BJ (cell line): Measurements from ENCODE around the gene PLK5. TPM values are rescaled to one million over a fixed set of nuclear protein-coding genes. Genes with fewer than 3 reads are reported as not detected.
"Not testable (repeated sequence)": the region's sequence is repeated elsewhere in the genome, so short reads cannot be mapped to it uniquely, and the experiment has no call there.

Experiments
- CTCF ChIA-PET: fragments of 350-600 bp; formaldehyde crosslinking; extraction: SDS; loops from one replicate; lab custom pipeline; 2021; ENCODE audit warnings: antibody characterized with exemption, inconsistent platforms; lab: Yijun Ruan, JAX
- POLR2A ChIA-PET: fragments of 300-600 bp; sonication (Branson Sonifier 250); formaldehyde crosslinking; extraction: SDS; loops from one replicate; lab custom pipeline; 2021; ENCODE audit warnings: antibody characterized with exemption; lab: Charles Lee
- DNase-seq: peaks from one replicate; pipeline ENCODE4 v3.0.0-alpha.2; 2011; ENCODE audit warnings: low read depth
- H3K27me3 ChIP-seq: 2 replicates; pipeline ENCODE4 v1.6.0; 2011; ENCODE audit warnings: low read length; ENCODE audit not compliant: control insufficient read depth, insufficient read depth
- H3K36me3 ChIP-seq: 2 replicates; pipeline ENCODE4 v1.5.1; 2011; ENCODE audit warnings: low read length; ENCODE audit not compliant: control insufficient read depth, insufficient read depth
- H3K4me3 ChIP-seq: 2 replicates; pipeline ENCODE4 v1.5.1; 2011; ENCODE audit warnings: low read depth, mild to moderate bottlenecking, control low read depth, low read length
- CTCF ChIP-seq: IDR thresholded peaks from 2 replicates; pipeline ENCODE4 v1.5.1; 2011; ENCODE audit warnings: low read depth, mild to moderate bottlenecking, control low read depth, inconsistent platforms, low read length, moderate library complexity; ENCODE audit not compliant: insufficient read depth
- polyA plus RNA-seq: library from polyadenylated mRNA; depleted of rRNA; stranded (reverse); fragments of >200 nt; gene quantifications from 2 replicates; pipeline ENCODE4 v1.2.3, GENCODE V29; 2011

Gene PLK5
- polyA plus RNA-seq, 1 experiment, result not detected

- DNase-seq, result no peak
- ChIA-PET CTCF (no interaction called here), POLR2A (no interaction called here)
- H3K4me3 ChIP-seq, result no peak overlapping the region
- no peaks in the 10 kb centered on the region for H3K36me3 ChIP-seq
- no peak for TF ChIP-seq CTCF
- H3K27me3 ChIP-seq, result peaks cover 2% of the 10 kb centered on the region
These were observed 26.9 kb upstream of the PLK5 start for GRCh38 chr19:1496714-1497577.

DNA sequence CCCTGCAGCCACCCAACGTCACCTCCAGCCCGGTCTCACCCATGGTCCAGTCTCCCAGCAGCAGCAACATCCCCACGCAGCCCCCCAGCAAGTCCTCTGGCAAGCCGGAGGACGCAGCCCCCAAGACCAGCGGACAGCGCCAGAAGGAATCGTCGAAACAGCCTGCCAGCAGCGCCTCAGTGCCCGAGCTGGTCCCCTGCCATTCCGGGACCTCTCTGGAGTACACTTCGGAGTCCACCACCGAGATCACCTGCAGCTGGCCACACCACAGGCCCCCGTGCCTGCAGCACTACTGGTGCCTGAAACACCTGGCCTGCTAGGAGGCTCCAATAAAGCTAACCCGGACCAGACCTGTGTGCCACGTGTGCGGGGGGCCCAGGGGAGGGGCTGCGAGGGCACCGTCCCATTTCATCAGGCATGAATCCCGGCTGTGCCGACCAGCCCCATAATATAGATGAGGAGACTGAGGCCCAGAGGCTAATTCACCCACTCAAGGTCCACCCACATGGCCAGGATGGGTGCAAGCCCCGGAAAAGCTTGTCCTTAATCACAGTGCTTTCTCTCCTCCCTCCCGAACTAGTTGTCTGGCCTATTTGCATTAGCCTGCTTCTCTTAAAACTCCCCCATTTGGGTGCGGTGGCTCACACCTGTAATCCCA lies 26.2 kb upstream of the PLK5 start:
- CTCF ChIA-PET, result no interaction called here
- Histone ChIP-seq H3K27me3 (peaks cover 2% of the 10 kb centered on the region), H3K36me3 (no peaks in the 10 kb centered on the region), H3K4me3 (no peak overlapping the region)
- no peak for TF ChIP-seq CTCF
- DNase-seq, result no peak
- POLR2A ChIA-PET, result no interaction called here

DNA sequence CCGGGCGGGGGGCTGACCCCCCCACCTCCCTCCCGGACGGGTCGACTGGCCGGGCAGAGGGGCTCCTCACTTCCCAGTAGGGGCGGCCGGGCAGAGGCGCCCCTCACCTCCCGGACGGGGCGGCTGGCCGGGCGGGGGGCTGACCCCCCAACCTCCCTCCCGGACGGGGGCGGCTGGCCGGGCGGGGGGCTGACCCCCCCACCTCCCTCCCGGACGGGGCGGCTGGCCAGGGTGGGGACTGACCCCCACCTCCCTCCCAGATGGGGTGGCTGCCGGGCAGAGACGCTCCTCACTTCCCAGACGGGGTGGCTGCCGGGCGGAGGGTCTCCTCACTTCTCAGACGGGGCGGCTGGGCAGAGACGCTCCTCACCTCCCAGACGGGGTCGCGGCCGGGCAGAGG lies 24.6 kb upstream of the PLK5 start:
- peaks cover 10% of the 10 kb centered on the region for H3K27me3 ChIP-seq
- POLR2A ChIA-PET, H3K36me3 ChIP-seq, DNase-seq, H3K4me3 ChIP-seq, CTCF ChIA-PET: not testable (repeated sequence)

DNA sequence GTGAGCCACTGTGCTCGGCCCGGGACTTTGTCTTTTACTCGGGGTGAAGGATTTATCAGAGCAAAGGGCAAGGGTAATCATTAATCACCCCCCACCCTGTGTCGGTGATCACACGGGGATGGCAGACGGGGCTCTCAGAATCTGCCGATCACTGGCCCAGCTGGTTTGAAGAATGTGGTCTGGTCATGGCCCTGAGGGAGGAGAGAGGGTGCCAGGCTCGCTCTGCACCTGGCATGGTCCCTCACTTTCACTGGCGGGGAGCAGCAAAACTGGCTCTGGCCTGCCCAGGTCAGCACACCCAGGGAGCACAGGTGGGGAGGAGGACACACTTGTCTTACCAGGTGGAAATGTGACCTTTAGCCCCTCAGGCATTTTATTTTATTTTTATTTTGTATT lies 22.7 kb upstream of the PLK5 start:
- Histone ChIP-seq H3K4me3 (no peak overlapping the region), H3K27me3 (peaks cover 10% of the 10 kb centered on the region), H3K36me3 (no peaks in the 10 kb centered on the region)
- TF ChIP-seq CTCF, result no peak
- CTCF ChIA-PET, result no interaction called here
- POLR2A ChIA-PET, result no interaction called here
- DNase-seq, result no peak

DNA sequence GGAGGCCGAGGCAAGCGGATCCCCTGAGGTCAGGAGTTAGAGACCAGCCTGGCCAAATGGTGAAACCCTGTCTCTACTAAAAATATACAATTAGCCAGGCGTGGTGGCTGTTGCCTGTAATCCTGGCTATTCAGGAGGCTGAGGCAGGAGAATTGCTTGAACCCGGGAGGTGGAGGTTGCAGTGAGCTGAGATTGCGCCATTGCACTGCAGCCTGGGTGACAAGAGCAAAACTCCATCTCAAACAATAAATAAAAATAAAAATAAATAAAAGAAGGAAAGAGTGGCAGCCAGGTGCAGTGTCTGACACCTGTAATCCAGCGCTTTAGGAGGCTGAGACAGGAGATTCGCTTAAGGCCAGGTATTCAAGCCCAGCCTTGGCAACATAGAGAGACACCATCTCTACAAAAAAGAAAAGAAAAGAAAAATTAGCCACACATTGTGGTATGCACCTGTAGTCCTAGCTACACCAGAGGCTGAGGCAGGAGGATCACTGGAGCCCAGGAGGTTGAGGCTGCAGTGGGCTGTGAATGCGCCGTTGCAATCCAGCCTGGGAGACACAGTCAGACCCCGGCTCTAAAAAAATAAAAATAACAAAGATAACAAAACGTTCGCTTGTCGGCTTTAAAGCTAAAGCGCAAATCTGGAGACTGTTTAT lies 21.3 kb upstream of the PLK5 start:
- H3K36me3 ChIP-seq, result no peaks in the 10 kb centered on the region; the same call in 1 of the 2 replicates
- no peak overlapping the region; the same call in 1 of the 2 replicates for H3K4me3 ChIP-seq
- 0 out of 2 replicates have a peak, but pooled peaks cover 8% of the 10 kb centered on the region for H3K27me3 ChIP-seq
- no peak for DNase-seq
- ChIA-PET POLR2A (no interaction called here), CTCF (interaction anchor here (0.7 to 1.3 kb wide), 8 partner anchors 11 to 100 kb away, joined by 3 to 4 read pairs (median 4); no protein-coding TSS in a partner anchor)
- no peak for TF ChIP-seq CTCF
